Endodermal cell (in vitro differentiated cells): ENCODE results near the gene OGT. TPM values are rescaled to one million over a fixed set of nuclear protein-coding genes. Genes with fewer than 3 reads are reported as not detected.

Experiments
- DNase-seq: peaks from one replicate; pipeline ENCODE4 v3.0.0-alpha.2; 2017
- H3K27ac ChIP-seq: 2 replicates; pipeline ENCODE4 v1.5.1; 2013; ENCODE audit warnings: mild to moderate bottlenecking, low read depth, low read length, moderate library complexity
- H3K27me3 ChIP-seq: 2 replicates; pipeline ENCODE4 v1.6.1; 2013; ENCODE audit warnings: mild to moderate bottlenecking, low read length, moderate library complexity; ENCODE audit not compliant: insufficient read depth, control insufficient read depth, poor library complexity, severe bottlenecking
- H3K36me3 ChIP-seq: 2 replicates; pipeline ENCODE4 v1.7.0; 2013; ENCODE audit warnings: mild to moderate bottlenecking, low read length, moderate library complexity; ENCODE audit not compliant: control insufficient read depth, insufficient read depth
- H3K4me1 ChIP-seq: one replicate; pipeline ENCODE4 v1.7.0; 2013; ENCODE audit warnings: low read length; ENCODE audit not compliant: control insufficient read depth, insufficient read depth
- H3K4me3 ChIP-seq: 2 replicates; pipeline ENCODE4 v1.5.1; 2013; ENCODE audit warnings: mild to moderate bottlenecking, low read length, moderate library complexity
- H3K9ac ChIP-seq: 2 replicates; pipeline ENCODE4 v1.6.1; 2013; ENCODE audit warnings: mild to moderate bottlenecking, low read length, moderate library complexity; ENCODE audit not compliant: poor library complexity, severe bottlenecking; ENCODE audit errors: extremely low read depth
- H3K9me3 ChIP-seq: 2 replicates; pipeline ENCODE4 v1.6.1; 2013; ENCODE audit warnings: mild to moderate bottlenecking, low read length, moderate library complexity; ENCODE audit not compliant: control insufficient read depth
- H3K27ac Mint-ChIP-seq: 2 replicates; pipeline ENCODE4 v1.8.0; 2020; ENCODE audit warnings: mixed read lengths
- H3K27me3 Mint-ChIP-seq: 2 replicates; pipeline ENCODE4 v1.8.0; 2021; ENCODE audit warnings: mild to moderate bottlenecking, mixed read lengths; ENCODE audit not compliant: insufficient read depth
- H3K36me3 Mint-ChIP-seq: 2 replicates; pipeline ENCODE4 v1.8.0; 2020; ENCODE audit warnings: low read depth, mixed read lengths
- H3K4me1 Mint-ChIP-seq: 2 replicates; pipeline ENCODE4 v1.8.0; 2020; ENCODE audit warnings: mixed read lengths
- H3K4me3 Mint-ChIP-seq: 2 replicates; pipeline ENCODE4 v1.8.0; 2020; ENCODE audit warnings: mild to moderate bottlenecking, moderate library complexity, mixed read lengths
- H3K9me3 Mint-ChIP-seq: 2 replicates; pipeline ENCODE4 v1.8.0; 2020; ENCODE audit warnings: mild to moderate bottlenecking, mixed read lengths
- CTCF ChIP-seq: fragments of 200-600 bp; sonication (generic); conservative IDR thresholded peaks from 2 replicates; pipeline ENCODE4 v1.5.0; 2021; ENCODE audit warnings: antibody characterized with exemption, mild to moderate bottlenecking
- WGBS, 2 experiments: methylation state at CpG; one replicate each; pipeline versions ENCODE4 v1.1.5 to v1.1.7; 2013; ENCODE audit warnings: missing lambda C conversion rate in 2 of 2, mixed read lengths in 1 of 2; ENCODE audit not compliant: insufficient coverage in 1 of 2, insufficient read length in 1 of 2; 5-methylcytosine and 5-hydroxymethylcytosine counted together
- total RNA-seq, 2 donors: library from RNA; stranded (reverse); fragmentation: NEBNext Ultra II Directional in 1 of 2; extraction: Animal tissue kit (Norgen Biotek cat#: 25700) in 1 of 2; gene quantifications; 2 replicates in 1 of 2; 3 replicates in 1 of 2; pipeline ENCODE4 v1.2.1, GENCODE V29; 2021

OGT gene
- total RNA-seq, 2 donors from 2014 or later, result 114 to 153 TPM

DNA sequence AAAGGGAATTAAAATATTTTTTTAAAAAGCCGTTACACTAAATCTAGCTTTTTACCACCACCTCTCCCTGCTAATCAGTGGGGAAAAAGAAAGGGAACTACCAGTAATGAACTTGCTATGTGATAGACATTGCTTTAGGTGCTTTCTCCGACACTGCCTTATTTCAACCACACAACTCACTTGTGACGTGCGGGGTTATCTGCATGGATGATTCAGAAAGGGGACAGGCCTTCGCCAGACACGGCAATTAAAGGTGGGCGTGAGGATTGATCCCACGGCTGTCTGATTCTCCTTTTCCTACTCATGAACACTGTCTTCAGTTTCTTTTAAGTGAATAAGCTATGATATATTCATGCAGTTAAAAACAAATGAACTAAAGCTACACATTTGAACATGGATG, 86.3 kb downstream of the OGT start:
- Histone ChIP-seq H3K9ac (no peak overlapping the region), H3K4me3 (no peak overlapping the region), H3K27ac (no peak overlapping the region), H3K27me3 (no peaks in the 10 kb centered on the region), H3K36me3 (no peaks in the 10 kb centered on the region), H3K4me1 (no peaks in the 10 kb centered on the region), H3K9me3 (no peaks in the 10 kb centered on the region)
- no peak overlapping the region for H3K27ac Mint-ChIP-seq
- no peak for DNase-seq
- no peaks in the 10 kb centered on the region for H3K27me3 Mint-ChIP-seq
- 99% methylated on average over 7 of the region's 8 CpGs; no CpG with 5 or more reads in 1 of the 2 experiments for WGBS, 2 experiments
- TF ChIP-seq CTCF, result no peak
- peaks cover 6% of the 10 kb centered on the region for H3K36me3 Mint-ChIP-seq
- no peaks in the 10 kb centered on the region for H3K4me1 Mint-ChIP-seq
- no peak overlapping the region for H3K4me3 Mint-ChIP-seq
- H3K9me3 Mint-ChIP-seq, result peaks cover 82% of the 10 kb centered on the region

- H3K27me3 ChIP-seq, result no peaks in the 10 kb centered on the region
- H3K4me3 Mint-ChIP-seq, result no peak overlapping the region
- no peaks in the 10 kb centered on the region for H3K4me1 Mint-ChIP-seq
- no peak overlapping the region for H3K27ac Mint-ChIP-seq
- WGBS, 2 experiments, result 100% methylated on average over 1 of the region's 1 CpG; no CpG with 5 or more reads in 1 of the 2 experiments
- H3K9me3 ChIP-seq, result no peaks in the 10 kb centered on the region
- no peaks in the 10 kb centered on the region for H3K36me3 ChIP-seq
- H3K36me3 Mint-ChIP-seq, result peaks cover 1% of the 10 kb centered on the region
- H3K9me3 Mint-ChIP-seq, result peaks cover 82% of the 10 kb centered on the region
- no peak for DNase-seq
- no peak overlapping the region for H3K9ac ChIP-seq
- no peaks in the 10 kb centered on the region for H3K4me1 ChIP-seq
- no peak overlapping the region for H3K27ac ChIP-seq
- no peak for TF ChIP-seq CTCF
- H3K27me3 Mint-ChIP-seq, result no peaks in the 10 kb centered on the region
- no peak overlapping the region for H3K4me3 ChIP-seq
These were observed 87.1 kb downstream of the OGT start for GRCh38 chrX:71619986-71620385.

DNA sequence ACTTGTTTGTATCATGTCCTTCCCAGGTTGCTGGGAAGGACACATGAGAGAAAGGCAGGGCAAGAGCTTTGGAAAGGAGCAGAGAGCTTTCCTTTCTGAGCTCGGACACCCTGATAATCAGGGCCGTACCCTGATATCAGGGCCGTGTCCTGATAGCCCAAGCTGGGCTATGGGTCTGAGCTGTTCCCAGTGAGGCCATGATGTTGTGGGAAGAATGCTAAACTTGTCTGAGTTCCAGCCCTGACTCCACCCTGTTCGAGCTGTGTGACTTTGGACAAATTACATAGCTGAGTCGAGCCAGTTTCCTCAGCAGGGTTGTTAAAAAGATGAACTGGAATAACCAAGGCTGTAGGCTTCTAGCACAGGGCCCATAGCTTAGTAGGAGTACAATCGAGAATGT, 88.7 kb downstream of the OGT start:
- Mint-ChIP-seq H3K9me3 (peaks cover 76% of the 10 kb centered on the region), H3K27me3 (no peaks in the 10 kb centered on the region), H3K27ac (no peak overlapping the region), H3K4me3 (no peak overlapping the region), H3K4me1 (no peaks in the 10 kb centered on the region), H3K36me3 (no peaks in the 10 kb centered on the region)
- WGBS, 2 experiments, result 87 to 94% methylated on average over 2 to 6 of the region's 6 CpGs
- H3K9ac ChIP-seq, result no peak overlapping the region
- H3K4me3 ChIP-seq, result no peak overlapping the region
- H3K4me1 ChIP-seq, result no peaks in the 10 kb centered on the region
- H3K27ac ChIP-seq, result no peak overlapping the region
- H3K9me3 ChIP-seq, result no peaks in the 10 kb centered on the region
- no peaks in the 10 kb centered on the region for H3K27me3 ChIP-seq
- TF ChIP-seq CTCF, result no peak
- no peaks in the 10 kb centered on the region for H3K36me3 ChIP-seq
- DNase-seq, result no peak
